Tongue (tissue), 2 donors: ENCODE measurements around the gene ACOX1. TPM values are rescaled to one million over a fixed set of nuclear protein-coding genes. Genes with fewer than 3 reads are reported as not detected.
"Not testable (repeated sequence)": the region's sequence is repeated elsewhere in the genome, so short reads cannot be mapped to it uniquely, and the experiment has no call there.

Source experiments
- DNase-seq: peaks from one replicate; pipeline ENCODE4 v3.0.0-alpha.2; 2015
- total RNA-seq: library from RNA; depleted of rRNA; stranded (reverse); fragments of >200 nt; gene quantifications from one replicate; pipeline ENCODE4 v1.2.3, GENCODE V29; 2014

Gene ACOX1
- total RNA-seq, 1 donor from 2014 or later: 33.8 TPM

DNA sequence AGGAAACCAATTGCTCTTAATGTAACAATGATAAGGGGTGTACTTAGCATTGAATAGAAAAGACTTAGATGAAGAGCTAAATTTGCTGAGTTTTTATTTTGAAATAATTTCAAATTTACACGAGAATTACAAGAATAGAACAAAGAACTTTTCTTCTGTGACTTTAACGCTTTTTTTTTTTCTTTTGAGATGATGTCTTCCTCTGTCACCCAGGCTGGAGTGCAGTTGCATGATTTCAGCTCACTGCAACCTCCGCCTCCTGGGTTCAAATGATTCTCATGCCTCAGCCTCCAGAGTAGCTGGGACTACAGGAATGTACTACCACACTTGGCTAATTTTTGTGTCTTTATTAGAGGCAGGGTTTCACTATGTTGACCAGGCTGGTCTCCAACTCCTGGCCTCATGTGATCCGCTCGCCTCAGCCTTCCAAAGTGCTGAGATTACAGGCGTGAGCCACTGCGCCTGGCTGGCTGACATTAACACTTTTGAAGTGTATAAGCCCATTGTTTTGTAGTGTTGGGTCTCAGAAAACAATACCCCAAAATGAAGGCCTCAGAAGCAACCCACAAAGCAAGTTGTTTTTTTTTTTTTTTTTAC, 2.2 kb upstream of the ACOX1 start:
- no peak for DNase-seq

DNA sequence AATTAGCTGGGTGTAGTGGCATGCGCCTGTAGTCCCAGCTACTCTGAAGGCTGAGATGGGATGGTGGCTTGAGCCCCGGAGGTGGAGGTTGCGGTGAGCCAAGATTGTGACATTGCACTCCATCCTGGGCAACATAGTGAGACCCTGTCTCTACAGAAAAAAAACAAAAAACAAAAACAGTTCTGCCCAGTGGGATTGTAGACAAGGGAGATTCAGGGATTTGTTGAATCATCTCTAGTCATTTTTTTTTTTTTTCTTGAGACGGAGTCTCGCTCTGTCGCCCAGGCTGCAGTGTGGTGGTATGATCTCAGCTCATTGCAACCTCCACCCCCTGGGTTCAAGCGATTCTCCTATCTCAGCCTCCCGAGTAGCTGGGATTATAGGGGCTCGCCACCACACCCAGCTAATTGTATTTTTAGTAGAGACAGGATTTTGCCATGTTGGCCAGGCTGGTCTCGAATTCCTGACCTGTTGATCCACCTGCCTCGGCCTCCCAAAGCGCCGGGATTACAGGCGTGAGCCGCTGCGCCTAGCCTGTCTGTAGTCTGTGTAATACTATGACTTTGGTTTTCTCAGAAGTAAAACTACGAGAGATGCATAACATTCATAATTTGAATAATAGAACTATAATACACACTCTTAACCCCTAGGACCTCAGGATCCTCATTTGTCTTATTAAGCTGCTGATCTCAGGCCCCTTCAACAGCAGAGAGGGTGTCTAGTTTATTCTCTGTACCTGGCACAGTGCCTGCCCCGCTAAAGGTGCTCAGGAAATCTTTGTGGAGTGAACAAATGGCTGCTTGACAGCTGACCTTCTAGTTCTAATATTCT, 1.4 kb upstream of the ACOX1 start:
- DNase-seq: no peak

DNA sequence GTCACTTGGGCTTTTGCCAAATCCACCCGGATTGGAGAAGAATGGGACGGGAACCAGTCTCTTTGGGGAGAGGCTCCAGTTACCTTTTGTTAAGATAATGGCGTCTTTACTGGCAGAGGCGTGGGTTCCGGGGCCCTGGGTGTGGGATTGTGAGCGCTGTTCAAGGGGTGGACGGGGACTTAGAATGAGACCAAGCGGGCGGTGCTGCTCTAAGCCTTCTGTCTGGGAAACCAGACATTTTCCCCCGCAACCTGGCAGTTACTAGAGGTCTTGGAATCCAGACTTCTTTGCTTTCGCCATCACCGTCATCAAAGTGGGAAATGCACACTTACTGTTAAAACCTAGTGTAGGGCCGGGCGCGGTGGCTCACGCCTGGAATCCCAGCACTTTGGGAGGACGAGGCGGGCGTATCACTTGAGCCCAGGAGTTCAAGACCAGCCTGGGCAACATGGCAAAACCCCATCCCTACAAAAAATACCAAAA, 780 bp upstream of the ACOX1 start:
- no peak for DNase-seq

DNA sequence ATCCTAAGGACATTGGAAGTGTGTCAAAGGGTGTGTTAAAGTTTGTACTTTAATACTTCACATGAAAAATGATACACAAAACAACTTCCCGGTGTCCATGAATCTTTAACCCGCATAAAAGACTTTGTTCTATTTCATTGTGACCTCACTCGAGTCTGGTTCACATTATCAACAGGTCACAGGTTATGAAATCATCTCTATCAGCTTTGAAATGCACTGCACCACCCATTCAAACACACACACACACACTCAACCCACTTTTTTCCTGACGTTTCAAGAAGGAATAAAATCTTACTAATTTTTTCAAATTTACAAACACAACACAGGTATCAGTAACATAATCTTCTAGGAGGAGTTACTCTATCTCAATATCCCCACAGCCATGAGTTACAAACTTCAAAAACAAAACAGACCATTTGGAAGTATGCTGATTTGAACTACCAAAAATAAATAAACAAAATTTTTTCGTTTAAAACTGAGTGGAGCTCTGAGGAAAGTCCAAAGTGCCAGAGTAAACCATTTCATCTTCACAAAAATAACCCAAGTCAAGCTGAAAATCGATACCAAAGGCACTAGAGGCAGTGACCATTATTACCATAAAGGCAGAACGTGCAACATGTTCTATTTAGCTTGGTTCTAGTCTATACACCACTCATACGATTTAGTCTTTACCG, 2.7 kb downstream of the ACOX1 start:
- no peak for DNase-seq

DNA sequence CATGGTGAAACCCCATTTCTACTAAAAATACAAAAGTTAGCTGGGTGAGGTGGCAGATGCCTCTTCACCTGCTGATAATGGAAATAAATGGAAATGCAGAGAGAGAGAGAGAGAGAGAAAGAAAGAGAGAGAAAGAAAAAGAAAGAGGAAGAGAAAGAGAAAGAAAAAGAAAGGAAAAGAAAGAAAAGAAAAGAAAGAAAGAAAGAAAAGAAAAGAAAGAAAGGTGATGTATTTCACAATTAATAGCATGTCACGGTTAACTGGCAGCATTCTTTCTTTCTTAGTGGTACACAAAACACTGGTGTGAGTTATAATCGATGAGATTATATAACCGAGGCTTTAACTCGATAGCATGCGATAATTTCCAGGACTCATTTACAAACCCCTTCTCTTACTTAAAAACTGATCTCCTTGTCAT, 3.2 kb downstream of the ACOX1 start:
- no peak for DNase-seq

DNA sequence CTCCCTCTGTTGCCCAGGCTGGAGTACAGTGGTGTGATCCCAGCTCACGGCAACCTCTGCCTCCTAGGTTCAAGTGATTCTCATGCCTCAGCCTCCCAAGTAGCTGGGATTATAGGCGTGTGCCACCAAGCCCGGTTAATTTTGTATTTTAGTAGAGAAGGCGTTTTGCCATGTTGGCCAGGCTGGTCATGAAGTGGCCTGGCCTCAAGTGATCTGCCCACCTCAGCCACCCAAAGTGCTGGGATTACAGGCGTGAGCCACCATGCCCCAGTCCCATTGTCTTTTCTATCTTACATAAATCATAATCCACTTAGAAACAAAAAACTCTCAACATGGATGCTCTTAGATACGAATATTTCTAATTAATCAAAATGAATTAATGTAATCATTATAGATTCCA, 3.8 kb downstream of the ACOX1 start:
- DNase-seq: not testable (repeated sequence)

DNA sequence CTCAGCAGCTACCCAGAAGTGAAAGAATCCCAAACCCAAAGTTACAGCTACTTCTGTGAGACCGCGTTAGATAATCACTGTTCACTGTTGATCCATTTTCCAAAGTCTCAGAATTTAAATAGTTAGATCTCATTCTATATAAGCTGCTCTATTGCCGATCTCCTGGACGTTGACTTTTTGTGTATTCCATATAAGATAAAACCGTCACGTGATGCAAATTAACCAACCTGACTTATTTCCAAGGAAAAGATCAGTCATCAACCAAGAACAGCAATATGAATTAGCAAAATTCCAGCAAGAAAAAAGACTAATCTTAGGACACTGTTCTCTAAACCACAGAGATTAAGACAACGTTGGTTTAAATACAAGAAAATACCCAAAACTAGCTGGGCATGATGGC, 8.3 kb downstream of the ACOX1 start:
- no peak for DNase-seq

DNA sequence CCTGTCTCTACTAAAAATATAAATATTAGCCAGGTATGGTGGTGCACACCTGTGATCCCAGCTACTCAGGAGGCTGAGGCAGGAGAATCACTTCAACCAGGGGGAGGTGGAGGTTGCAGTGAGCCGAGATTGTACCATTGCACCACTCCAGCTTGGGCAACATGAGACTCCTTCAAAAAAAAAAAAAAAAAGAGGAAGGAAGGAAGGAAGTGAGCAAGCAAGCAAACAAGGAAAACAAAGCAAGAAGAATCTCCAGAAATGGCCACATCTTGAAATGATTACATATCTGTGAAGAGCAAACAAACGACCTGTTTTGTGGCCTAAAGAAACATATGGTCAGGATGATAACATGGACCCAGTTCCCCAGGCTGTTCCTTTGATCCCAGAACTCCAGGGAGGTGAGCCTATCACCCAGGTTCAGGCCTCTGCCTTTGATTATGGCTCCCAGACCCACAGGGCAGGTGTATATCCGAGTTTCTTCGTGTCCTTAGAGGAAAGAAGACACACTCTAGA, 8.9 kb downstream of the ACOX1 start:
- DNase-seq: no peak

DNA sequence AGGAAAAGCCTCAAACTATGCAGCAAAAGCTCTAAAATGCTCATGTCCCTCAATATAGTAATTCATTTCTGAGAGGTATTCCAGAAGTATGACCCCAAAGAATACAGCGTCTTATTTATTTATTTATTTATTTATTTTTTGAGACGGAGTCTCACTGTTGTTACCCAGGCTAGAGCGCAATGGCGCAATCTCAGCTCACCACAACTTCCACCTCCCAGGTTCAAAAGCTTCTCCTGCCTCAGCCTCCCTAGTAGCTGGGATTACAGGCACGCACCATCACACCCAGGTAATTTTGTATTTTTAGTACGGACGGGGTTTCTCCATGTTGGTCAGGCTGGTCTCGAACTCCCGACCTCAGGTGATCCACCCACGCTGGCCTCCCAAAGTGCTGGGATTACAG, 9.9 kb downstream of the ACOX1 start:
- DNase-seq: not testable (repeated sequence)

DNA sequence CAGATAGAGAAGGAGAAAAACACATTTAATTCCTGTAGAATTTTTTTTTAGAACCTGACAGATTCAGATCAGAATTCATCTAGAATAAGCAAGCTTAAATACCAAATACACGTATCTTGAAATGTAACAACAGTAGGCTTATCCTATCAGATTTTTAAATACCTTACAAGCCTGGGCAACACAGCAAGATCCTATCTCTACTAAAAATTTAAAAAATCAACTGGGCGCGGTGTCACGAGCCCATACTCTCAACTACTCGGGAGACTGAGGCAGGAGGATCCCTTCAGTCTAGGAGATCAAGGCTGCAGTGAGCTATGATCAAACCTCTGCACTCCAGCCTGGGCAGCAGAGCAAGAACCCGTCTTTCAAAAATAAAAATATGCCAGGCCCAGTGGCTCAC, 13.5 kb downstream of the ACOX1 start:
- DNase-seq: no peak

DNA sequence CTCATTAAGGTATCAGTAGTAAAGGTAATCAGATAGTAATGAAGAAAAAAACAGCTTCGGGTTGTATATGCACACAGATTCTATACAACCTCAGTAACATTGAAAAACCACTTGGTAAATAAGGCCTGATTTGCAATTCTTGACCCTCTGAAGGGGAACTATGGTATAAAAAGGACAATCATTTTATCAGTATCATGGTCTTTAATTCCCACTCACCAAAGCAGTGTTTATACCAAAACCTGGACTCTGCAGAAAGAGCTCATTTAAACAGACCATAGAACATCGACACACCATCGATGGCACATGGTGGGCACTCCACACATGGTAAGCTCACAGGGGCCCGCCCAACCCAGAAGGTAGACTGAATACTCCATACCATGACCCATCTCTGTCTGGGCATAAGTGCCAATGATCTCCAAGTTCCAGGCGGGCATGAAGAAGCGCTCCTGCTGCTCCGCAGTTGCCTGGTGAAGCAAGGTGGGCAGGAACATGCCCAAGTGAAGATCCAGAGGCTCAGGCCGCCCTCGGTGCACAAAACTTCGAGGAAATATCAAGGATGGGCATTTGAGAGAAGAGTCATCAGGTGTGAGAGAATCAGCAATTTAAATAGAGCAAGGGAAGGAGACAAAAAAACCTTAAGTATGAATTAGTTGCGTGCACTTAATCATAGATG, 19.0 kb downstream of the ACOX1 start:
- DNase-seq: no peak

DNA sequence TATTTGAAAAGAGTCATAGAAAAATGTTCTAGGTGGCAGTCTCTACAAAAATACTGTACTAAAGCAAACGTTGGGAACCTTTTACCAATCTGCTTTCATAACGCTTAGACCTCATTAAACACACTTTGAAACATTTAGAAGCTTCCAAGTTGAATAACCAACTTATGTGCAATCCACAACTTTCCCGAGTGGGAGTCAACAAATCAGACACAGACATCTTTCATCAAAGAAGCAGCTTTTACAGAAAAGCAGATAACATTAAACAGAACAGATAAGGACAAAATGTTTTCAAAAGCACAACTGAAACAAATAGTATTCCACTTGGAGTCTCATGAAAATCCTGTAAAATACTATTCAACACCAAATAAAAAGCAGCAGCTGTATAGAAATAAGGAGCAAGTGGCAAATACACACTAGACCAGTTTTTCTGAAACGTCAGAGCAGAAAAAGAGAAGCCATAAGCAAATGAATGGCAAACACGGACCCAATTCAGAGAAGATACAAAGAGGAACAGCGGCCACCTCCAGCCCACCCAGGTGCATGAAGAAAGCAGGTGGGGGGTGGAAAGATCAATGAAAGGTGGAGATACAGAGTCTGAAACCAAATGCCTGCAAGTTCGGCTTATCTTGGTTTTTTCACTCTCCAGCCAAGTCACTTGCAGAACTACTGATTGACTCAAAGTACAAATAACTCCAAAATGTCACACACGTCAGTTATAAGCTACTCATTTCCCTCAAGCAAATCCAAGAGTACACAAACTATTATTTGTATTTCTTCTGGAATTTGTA, 19.7 kb downstream of the ACOX1 start:
- DNase-seq: no peak

DNA sequence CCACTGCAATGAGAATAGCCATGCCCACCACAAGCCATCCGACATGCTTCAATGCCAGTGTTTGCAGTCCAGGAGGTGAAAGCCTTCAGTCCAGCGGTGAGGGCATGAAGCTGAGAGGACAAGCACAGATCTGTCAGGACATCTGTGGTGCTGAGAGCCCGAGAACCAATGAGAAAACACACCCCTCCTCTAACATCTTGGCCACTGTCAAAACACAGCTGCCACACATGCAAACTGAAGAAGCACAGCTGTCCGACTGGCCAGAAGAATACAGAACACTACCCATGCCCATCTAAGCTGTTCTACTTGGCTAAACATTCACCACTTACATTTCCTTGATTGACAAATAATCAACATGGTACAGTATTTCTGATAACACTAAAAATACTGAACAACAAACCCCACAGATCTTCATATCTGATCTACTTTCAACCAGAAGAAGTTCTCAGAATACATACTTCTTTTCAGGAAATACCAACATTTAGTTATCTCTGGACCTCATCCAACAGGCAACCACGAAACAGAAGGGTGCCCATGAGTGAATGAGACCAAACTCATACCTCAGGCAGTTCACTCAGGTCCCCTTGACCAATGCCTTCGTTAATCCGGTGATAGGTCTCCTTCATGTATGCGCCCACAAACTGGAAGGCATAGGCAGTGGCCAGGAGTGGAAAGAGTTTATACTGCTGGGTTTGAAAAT, 28.0 kb downstream of the ACOX1 start:
- peak; percentile 91 for DNase-seq

DNA sequence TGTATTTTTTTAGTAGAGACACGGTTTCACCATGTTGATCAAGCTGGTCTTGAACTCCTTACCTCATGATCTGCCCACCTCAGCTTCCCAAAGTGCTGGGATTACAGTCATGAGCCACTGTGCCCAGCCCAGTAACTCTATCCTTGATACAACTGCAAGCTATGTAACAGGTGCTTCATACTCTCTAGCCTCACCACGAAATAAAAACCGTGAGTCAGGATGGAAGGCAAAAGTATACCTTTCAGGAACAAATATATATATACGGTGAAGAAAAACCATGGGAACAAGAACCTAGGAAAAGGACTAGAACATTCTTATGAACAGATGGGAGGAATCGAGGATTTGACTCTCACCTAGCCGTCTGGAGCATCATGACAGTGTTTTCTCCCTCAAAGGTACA, 28.5 kb downstream of the ACOX1 start:
- peak; percentile 40 for DNase-seq

DNA sequence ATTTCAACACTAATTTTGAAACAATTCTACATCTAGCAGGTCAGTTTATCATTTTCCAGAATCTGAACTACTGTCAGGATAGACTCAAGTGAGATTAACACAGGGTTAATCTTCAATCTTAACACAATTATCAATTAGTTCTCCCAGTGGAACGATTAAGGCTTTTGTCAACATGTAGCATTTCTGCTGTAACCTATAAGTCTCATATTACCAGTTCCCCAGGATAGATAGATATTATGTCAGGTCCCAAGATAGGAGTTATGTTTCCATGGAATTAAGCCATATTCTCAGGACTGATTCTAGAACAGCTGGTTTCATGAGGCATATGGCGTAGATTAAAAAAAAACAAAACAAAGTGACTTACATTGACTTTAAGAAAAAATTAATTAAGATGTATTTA, 33.8 kb downstream of the ACOX1 start:
- DNase-seq: peak; percentile 74

DNA sequence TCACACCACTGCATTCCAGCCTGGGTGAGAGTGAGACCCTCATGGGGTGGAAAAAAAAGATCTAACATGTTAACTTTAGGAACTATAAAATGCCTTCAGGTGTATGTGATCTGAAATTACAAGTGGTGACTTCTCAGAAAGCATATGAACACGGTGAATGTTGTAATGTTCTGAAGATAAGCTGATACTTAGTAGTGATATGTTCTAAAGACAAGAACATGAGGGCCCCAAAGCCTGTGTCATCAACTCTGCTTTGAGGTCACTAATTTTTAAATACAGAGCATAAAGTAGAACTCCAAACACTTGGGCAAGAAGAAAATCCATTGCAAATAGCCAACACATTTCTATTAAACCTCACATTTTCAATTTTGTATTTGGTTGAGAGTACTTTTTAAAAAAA, 35.5 kb downstream of the ACOX1 start:
- no peak for DNase-seq

DNA sequence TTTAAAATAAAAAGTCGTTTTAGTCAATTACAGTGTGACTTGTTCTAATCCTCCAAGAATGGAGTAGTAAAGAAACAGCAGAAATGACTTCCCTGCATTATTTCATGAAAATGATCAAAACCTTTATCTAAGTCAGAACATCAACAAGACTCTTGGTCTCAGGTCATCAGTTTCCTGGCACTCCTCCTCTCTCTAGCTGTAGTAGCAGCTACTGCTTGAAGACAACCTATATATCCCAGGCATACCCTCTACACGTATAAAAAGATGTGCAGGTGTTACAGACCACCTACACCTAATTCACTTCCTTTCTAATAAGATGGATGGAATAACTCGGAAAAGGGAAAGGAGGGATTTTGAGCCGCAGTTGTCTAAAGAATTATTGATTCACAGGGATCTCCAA, 36.5 kb downstream of the ACOX1 start:
- DNase-seq: no peak

DNA sequence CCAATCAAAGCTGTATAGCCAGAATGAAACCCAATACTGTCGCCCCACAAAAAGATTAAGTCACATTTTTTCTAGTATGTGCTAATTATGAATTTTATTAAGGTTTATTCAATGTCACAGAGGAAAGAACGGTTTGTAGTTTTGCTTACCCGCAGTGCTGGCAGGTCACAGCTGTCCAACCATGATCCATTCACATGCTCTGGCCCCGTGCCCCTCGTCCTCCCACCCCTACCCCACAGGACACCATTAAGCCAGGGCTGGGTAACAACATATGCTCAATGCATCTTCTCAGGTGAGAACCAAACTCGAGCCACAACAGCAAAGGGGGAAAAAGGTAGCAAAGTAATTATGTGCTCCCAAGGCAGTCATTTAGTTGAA, 37.5 kb downstream of the ACOX1 start:
- peak; percentile 28 for DNase-seq

DNA sequence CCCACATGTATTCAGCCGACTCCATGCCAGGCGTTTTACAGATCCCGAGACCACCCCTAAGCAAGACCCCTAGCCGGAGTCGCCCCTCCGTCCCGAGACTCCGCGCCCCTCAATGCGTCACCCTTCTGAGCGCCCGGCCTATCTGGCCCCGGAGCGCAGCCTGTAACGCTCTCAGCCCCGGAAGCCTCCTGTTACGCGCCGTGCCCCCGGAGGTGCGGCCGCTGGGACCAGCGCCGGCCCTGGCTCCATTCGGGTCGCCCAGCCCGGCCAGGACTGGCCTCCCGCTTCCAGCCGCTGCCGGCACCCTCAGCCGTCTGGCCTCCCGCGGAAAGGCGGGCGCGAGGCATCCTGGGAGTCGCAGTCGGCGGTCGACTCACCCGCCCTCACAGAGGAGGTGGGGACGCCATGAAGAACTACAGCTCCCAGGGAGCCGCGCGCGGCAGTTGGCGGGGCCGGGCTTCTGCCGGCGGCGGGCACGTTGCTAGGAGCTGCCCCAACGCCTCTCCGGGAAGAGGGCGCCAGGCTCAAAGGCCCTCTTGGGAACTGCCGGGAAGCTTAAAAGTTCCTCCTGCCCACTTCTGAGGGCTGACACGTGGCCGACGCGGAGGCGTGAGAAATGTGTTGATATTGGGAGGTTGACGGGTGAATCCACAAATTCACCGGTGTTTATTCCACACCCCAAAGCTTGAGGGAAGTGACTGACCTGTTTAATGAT, 38.1 kb downstream of the ACOX1 start, which contains the start of gene FBF1:
Gene FBF1 (minus strand): TSS at position 316 of the 715 bp plus-strand sequence. CDS start 2,893 bp downstream, outside the sequence.
- peak; percentile 96 for DNase-seq

DNA sequence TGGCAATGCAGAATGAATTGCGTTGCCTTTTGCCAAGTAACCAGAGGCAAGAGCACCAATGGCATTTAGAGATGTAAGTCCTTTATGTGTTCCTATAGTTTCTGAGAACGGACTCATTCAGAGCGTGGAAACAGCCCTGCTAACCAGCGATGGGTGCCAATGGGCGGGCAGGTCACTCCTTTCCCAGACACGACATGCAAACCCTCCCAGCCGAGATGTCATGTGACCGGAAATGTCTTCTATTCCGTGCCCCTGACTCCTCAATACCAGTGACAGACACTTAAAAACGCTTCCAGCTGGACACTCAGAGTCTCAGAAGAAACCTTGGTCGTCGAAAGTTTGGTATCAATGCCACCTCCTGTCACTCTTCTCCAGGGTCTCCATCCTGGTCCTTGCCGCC, 41.3 kb downstream of the ACOX1 start:
- no peak for DNase-seq
